ENCODE data around the gene NEBL. TPM values are rescaled to one million over a fixed set of nuclear protein-coding genes. Genes with fewer than 3 reads are reported as not detected.

Gene NEBL
- total and polyA plus RNA-seq, 2 of the 4 experiments (the other 2 are of a cell fraction), result under 0.01 TPM

DNA sequence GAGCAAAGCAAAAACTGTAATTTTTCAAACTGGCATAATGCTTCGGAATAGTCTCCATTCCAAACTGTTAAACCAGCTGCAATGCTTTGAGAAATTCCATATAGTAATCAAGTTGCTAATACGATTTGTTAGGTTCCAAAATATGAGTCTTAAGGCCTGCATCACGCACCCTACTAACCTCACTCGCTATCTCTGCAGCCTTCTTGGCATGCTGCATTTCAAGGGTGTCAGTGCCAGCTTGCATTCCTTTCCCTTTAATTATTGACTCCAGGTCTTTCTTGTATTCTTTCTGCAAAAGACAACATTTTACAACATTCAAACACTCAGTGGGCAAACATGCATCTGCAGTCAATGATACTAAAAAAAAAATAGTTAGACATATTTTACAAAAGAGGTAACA lies 61.8 kb downstream of the NEBL start:
- no peak overlapping the region for H2BK5ac ChIP-seq (ENCODE audit: low read depth, low read length, poor library complexity, severe bottlenecking)
- peaks cover 5% of the 10 kb centered on the region; the same call in 1 of the 2 replicates for H3K9me3 ChIP-seq (ENCODE audit: control insufficient read depth, insufficient read depth, low read length)
- H3K18ac ChIP-seq (ENCODE audit: low read depth, low read length), result no peak overlapping the region
- H2AFZ ChIP-seq (replicated peaks; ENCODE audit: low read length, poor library complexity), result no peak overlapping the region
- no peaks in the 10 kb centered on the region for H3K4me1 ChIP-seq (ENCODE audit: control insufficient read depth, insufficient read depth, low read length)
- no peak overlapping the region for H3K23ac ChIP-seq (ENCODE audit: low read depth, low read length)
- no peak overlapping the region for H3K14ac ChIP-seq (replicated peaks; ENCODE audit: low read depth, low read length)
- dilution Hi-C loops (cut with HindIII; ENCODE audit: low sequenced_read_pairs, unreplicated experiment), result no loop called here
- DNase-seq (no peak), ATAC-seq (ENCODE audit: low read depth) (no peak)
- H3K27ac ChIP-seq (ENCODE audit: insufficient read depth, low read length), result no peak overlapping the region
- no peak overlapping the region for H4K8ac ChIP-seq (ENCODE audit: low read depth in 2 of 2, low read length in 2 of 2)
- POLR2A ChIA-PET (ENCODE audit: unreplicated experiment), result no interaction called here
- H2AK5ac ChIP-seq (ENCODE audit: low read depth, low read length), result no peak overlapping the region
- no peak overlapping the region for H3K4ac ChIP-seq (ENCODE audit: low read depth, low read length)
- no peak overlapping the region for H3K4me3 ChIP-seq (ENCODE audit: insufficient read depth, low read depth, low read length)
- intact Hi-C loops (cut with micrococcal nuclease), result no loop called here
- in situ Hi-C loops (cut with MboI; ENCODE audit: low sequenced_read_pairs), result no loop called here
- no peaks in the 10 kb centered on the region for H3K9me1 ChIP-seq (ENCODE audit: insufficient read depth, low read length)
- H3K4me2 ChIP-seq (ENCODE audit: low read depth, low read length), result no peak overlapping the region
- H3K9ac ChIP-seq (ENCODE audit: low read depth, low read length), result no peak overlapping the region
- BruUV-seq (replicated peaks), result no TSS peak
- CTCF ChIA-PET, result no interaction called here
- H4K20me1 ChIP-seq (ENCODE audit: insufficient read depth, low read length), result no peaks in the 10 kb centered on the region
- H3K36me3 ChIP-seq (ENCODE audit: control insufficient read depth, insufficient read depth, low read length), result no peaks in the 10 kb centered on the region
- no peak overlapping the region for H2AK9ac ChIP-seq (replicated peaks; ENCODE audit: low read depth, low read length, poor library complexity)
- no peaks in the 10 kb centered on the region for H3K27me3 ChIP-seq (ENCODE audit: control insufficient read depth, insufficient read depth, low read length)
- H4K5ac ChIP-seq (ENCODE audit: low read depth, low read length), result no peak overlapping the region
- H4K91ac ChIP-seq (ENCODE audit: insufficient read depth, low read depth, low read length), result no peak overlapping the region
- H2BK20ac ChIP-seq (ENCODE audit: low read depth, low read length), result no peak overlapping the region
- H3K56ac ChIP-seq (ENCODE audit: extremely low read depth, insufficient read depth, low read length), result no peak overlapping the region
- H3K79me1 ChIP-seq (ENCODE audit: low read depth in 1 of 2, low read length in 2 of 2), result no peaks in the 10 kb centered on the region
- no peak overlapping the region for H2BK15ac ChIP-seq (ENCODE audit: low read depth, low read length)
- TF ChIP-seq MAZ (IDR thresholded peaks at IDR 0.05; ENCODE audit: borderline replicate concordance, low read depth, low read length) (no peak), MAFK (IDR thresholded peaks at IDR 0.05; ENCODE audit: low read depth, low read length) (no peak), RCOR1 (IDR thresholded peaks at IDR 0.05; ENCODE audit: insufficient replicate concordance, low read length) (no peak), MXI1 (IDR thresholded peaks at IDR 0.05; ENCODE audit: borderline replicate concordance, low read depth, low read length) (no peak), CEBPB (IDR thresholded peaks at IDR 0.05; ENCODE audit: low read depth, low read length) (no peak)
- TF ChIP-seq, protein P1, sequence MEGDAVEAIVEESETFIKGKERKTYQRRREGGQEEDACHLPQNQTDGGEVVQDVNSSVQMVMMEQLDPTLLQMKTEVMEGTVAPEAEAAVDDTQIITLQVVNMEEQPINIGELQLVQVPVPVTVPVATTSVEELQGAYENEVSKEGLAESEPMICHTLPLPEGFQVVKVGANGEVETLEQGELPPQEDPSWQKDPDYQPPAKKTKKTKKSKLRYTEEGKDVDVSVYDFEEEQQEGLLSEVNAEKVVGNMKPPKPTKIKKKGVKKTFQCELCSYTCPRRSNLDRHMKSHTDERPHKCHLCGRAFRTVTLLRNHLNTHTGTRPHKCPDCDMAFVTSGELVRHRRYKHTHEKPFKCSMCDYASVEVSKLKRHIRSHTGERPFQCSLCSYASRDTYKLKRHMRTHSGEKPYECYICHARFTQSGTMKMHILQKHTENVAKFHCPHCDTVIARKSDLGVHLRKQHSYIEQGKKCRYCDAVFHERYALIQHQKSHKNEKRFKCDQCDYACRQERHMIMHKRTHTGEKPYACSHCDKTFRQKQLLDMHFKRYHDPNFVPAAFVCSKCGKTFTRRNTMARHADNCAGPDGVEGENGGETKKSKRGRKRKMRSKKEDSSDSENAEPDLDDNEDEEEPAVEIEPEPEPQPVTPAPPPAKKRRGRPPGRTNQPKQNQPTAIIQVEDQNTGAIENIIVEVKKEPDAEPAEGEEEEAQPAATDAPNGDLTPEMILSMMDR (conservative IDR thresholded peaks at IDR 0.05; ENCODE audit: low read depth, low read length), result no peak
- TF ChIP-seq, protein P2, sequence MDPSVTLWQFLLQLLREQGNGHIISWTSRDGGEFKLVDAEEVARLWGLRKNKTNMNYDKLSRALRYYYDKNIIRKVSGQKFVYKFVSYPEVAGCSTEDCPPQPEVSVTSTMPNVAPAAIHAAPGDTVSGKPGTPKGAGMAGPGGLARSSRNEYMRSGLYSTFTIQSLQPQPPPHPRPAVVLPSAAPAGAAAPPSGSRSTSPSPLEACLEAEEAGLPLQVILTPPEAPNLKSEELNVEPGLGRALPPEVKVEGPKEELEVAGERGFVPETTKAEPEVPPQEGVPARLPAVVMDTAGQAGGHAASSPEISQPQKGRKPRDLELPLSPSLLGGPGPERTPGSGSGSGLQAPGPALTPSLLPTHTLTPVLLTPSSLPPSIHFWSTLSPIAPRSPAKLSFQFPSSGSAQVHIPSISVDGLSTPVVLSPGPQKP (IDR thresholded peaks at IDR 0.05; ENCODE audit: borderline replicate concordance, low read depth, low read length), result no peak
- H2BK120ac ChIP-seq (ENCODE audit: low read depth, low read length), result no peak overlapping the region
- 23% methylated on average over 3 of the region's 4 CpGs; no CpG with 5 or more reads in 1 of the 2 experiments for WGBS, 2 experiments (ENCODE audit: extremely low coverage in 2 of 2, insufficient read length in 1 of 2)

Measured in IMR-90 (cell line).